Neuronal stem cell (in vitro differentiated cells): Measurements from ENCODE around the gene MAN1B1.

Experiments used
- DNase-seq: peaks from one replicate; pipeline ENCODE4 v3.0.0-alpha.2; 2013; ENCODE audit warnings: low spot score
- H2AFZ ChIP-seq: one replicate; pipeline ENCODE4 v1.6.1; 2013; ENCODE audit warnings: mild to moderate bottlenecking, low read length, inconsistent platforms
- H2AK5ac ChIP-seq: 2 replicates; pipeline ENCODE4 v1.6.1; 2013; ENCODE audit warnings: low read depth, mild to moderate bottlenecking, inconsistent platforms, low read length, moderate library complexity, mixed read lengths
- H2BK120ac ChIP-seq: 2 replicates; pipeline ENCODE4 v1.6.1; 2013; ENCODE audit warnings: low read depth, mild to moderate bottlenecking, inconsistent platforms, low read length, moderate library complexity, mixed read lengths
- H2BK12ac ChIP-seq: one replicate; pipeline ENCODE4 v1.6.1; 2013; ENCODE audit warnings: low read length, inconsistent platforms
- H2BK15ac ChIP-seq: 2 replicates; pipeline ENCODE4 v1.6.1; 2013; ENCODE audit warnings: mild to moderate bottlenecking, low read length, inconsistent platforms, mixed read lengths
- H2BK5ac ChIP-seq: one replicate; pipeline ENCODE4 v1.6.1; 2013; ENCODE audit warnings: inconsistent platforms, mild to moderate bottlenecking, low read length, moderate library complexity
- H3K14ac ChIP-seq: one replicate; pipeline ENCODE4 v1.6.1; 2013; ENCODE audit warnings: low read length, inconsistent platforms
- H3K18ac ChIP-seq: 2 replicates; pipeline ENCODE4 v1.6.1; 2013; ENCODE audit warnings: low read length, inconsistent platforms
- H3K23ac ChIP-seq: 2 replicates; pipeline ENCODE4 v1.6.1; 2013; ENCODE audit warnings: low read depth, mild to moderate bottlenecking, mixed read lengths, low read length, inconsistent platforms; ENCODE audit not compliant: poor library complexity
- H3K27ac ChIP-seq: replicated peaks from 3 replicates; pipeline ENCODE4 v1.5.1; 2013; ENCODE audit warnings: low read length, inconsistent platforms
- H3K27me3 ChIP-seq, 3 experiments: 2 replicates each; pipeline ENCODE4 v1.6.1; 2013; ENCODE audit warnings: low read length in 3 of 3, mild to moderate bottlenecking in 2 of 3, inconsistent platforms in 1 of 3, low read depth in 1 of 3, mixed read lengths in 1 of 3, moderate library complexity in 1 of 3; ENCODE audit not compliant: control insufficient read depth in 3 of 3, insufficient read depth in 3 of 3
- H3K36me3 ChIP-seq, 2 donors: replicated peaks in 1 of 2; 2 replicates each; pipeline ENCODE4 v1.6.1; 2013; ENCODE audit warnings: low read length in 2 of 2; ENCODE audit not compliant: control insufficient read depth in 2 of 2, insufficient read depth in 2 of 2
- H3K4ac ChIP-seq: 2 replicates; pipeline ENCODE4 v1.6.1; 2013; ENCODE audit warnings: inconsistent platforms, mild to moderate bottlenecking, low read length, moderate library complexity
- H3K4me1 ChIP-seq, 2 donors: 1 replicate in 1 of 2; 2 replicates in 1 of 2; pipeline ENCODE4 v1.6.1; 2013; ENCODE audit warnings: low read length in 2 of 2, low read depth in 1 of 2; ENCODE audit not compliant: control insufficient read depth in 2 of 2, insufficient read depth in 1 of 2
- H3K4me2 ChIP-seq: one replicate; pipeline ENCODE4 v1.6.1; 2013; ENCODE audit warnings: mild to moderate bottlenecking, low read length, inconsistent platforms; ENCODE audit not compliant: insufficient read depth, poor library complexity, severe bottlenecking
- H3K4me3 ChIP-seq, 2 donors: 2 replicates each; pipeline ENCODE4 v1.5.1; 2013; ENCODE audit warnings: low read length in 2 of 2, mild to moderate bottlenecking in 2 of 2, inconsistent platforms in 1 of 2, moderate library complexity in 1 of 2
- H3K79me1 ChIP-seq: one replicate; pipeline ENCODE4 v1.6.1; 2013; ENCODE audit warnings: low read depth, mild to moderate bottlenecking, inconsistent platforms, low read length, moderate library complexity
- H3K9ac ChIP-seq: one replicate; pipeline ENCODE4 v1.6.1; 2013; ENCODE audit warnings: mild to moderate bottlenecking, low read depth, low read length, inconsistent platforms; ENCODE audit not compliant: poor library complexity
- H3K9me3 ChIP-seq, 2 donors: replicated peaks in 1 of 2; 2 replicates each; pipeline versions ENCODE3 to v1.6.1; 2013; ENCODE audit warnings: low read length in 2 of 2, mild to moderate bottlenecking in 2 of 2, inconsistent platforms in 1 of 2, low read depth in 1 of 2, mixed read lengths in 1 of 2, moderate library complexity in 1 of 2; ENCODE audit not compliant: control insufficient read depth in 2 of 2, insufficient read depth in 1 of 2
- H4K8ac ChIP-seq: one replicate; pipeline ENCODE4 v1.6.1; 2013; ENCODE audit warnings: low read depth, mild to moderate bottlenecking, inconsistent platforms, low read length, moderate library complexity
- H4K91ac ChIP-seq: one replicate; pipeline ENCODE4 v1.6.1; 2013; ENCODE audit warnings: low read length, low read depth, mild to moderate bottlenecking, inconsistent platforms; ENCODE audit not compliant: poor library complexity
- WGBS, 2 donors: extraction: QIAGEN DNeasy Blood & Tissue Kit; methylation state at CpG; one replicate each; pipeline ENCODE4 v1.1.7; 2013; ENCODE audit warnings: missing lambda C conversion rate in 2 of 2, mixed read lengths in 1 of 2; ENCODE audit not compliant: insufficient read length in 2 of 2, insufficient replicate concordance in 1 of 2; ENCODE audit errors: extremely low coverage in 2 of 2; 5-methylcytosine and 5-hydroxymethylcytosine counted together

MAN1B1 gene

DNA sequence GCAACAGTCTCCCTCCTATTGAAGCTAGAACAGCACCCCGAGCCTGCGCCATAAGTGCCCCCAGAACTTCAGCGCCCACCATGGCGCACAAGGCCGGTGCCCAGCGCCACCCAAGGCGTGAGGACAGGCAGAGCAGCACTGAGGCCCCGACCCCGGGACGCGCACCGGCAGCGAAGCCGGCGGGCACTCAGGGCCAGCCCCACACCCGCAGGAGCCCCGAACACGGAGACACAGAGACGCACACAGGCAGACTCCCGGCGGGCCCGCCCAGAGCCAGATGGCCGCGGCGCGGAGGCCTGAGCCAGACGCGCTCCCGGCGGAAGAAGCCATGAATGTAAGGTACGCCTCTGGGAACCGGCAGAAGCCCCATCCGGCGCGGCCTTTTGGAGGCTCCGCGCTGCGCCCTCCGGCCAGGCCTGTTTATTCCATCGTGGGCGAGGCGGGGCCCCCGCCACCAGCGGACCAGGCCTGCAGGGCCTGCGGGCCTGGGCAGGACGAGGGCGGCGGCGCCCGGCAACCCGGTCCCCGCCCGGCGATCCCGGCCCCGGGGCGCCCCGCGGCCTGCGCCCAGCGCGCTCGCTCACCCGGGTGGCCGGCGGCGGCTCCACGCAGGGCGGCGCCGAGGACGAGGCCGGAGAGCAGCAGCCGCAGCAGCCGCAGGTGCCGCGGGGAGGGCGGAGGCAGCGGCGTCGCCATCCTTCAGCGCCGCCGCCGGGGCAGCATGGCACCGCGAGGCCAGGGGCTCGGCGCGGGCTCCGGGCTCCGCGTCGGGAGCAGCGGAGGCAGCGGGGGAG, 41.3 kb upstream of the MAN1B1 start:
- H2AFZ ChIP-seq, result peak overlapping the region; percentile 97
- H3K79me1 ChIP-seq, result peaks cover 6% of the 10 kb centered on the region
- no peak overlapping the region for H4K91ac ChIP-seq
- peak overlapping the region; percentile 91 for H2AK5ac ChIP-seq
- H3K4me1 ChIP-seq, result peaks cover 8 to 36% of the 10 kb centered on the region in 2 donors
- no peak overlapping the region for H2BK120ac ChIP-seq
- peaks cover 0 to 2% of the 10 kb centered on the region in 2 donors for H3K9me3 ChIP-seq
- no peak overlapping the region for H3K27ac ChIP-seq
- no peak overlapping the region for H2BK15ac ChIP-seq
- peak overlapping the region; percentile 86 for H3K9ac ChIP-seq
- WGBS, 2 donors, result no CpG with 5 or more reads among the region's 96 CpGs
- H4K8ac ChIP-seq, result no peak overlapping the region
- peak overlapping the region; percentile 91 for H3K23ac ChIP-seq
- peak overlapping the region; percentile 48 for H2BK5ac ChIP-seq
- peak overlapping the region; percentile 100 for H3K4me2 ChIP-seq
- peak overlapping the region; percentile 3 for H3K4ac ChIP-seq
- peak overlapping the region; percentile 82 to 88 for H3K4me3 ChIP-seq
- peaks cover 5 to 47% (median 32%) of the 10 kb centered on the region in 3 experiments for H3K27me3 ChIP-seq
- no peaks in the 10 kb centered on the region for H3K36me3 ChIP-seq
- DNase-seq, result no peak
- peak overlapping the region; percentile 97 for H3K14ac ChIP-seq
- peak overlapping the region; percentile 89 for H3K18ac ChIP-seq
- H2BK12ac ChIP-seq, result peak overlapping the region; percentile 22

DNA sequence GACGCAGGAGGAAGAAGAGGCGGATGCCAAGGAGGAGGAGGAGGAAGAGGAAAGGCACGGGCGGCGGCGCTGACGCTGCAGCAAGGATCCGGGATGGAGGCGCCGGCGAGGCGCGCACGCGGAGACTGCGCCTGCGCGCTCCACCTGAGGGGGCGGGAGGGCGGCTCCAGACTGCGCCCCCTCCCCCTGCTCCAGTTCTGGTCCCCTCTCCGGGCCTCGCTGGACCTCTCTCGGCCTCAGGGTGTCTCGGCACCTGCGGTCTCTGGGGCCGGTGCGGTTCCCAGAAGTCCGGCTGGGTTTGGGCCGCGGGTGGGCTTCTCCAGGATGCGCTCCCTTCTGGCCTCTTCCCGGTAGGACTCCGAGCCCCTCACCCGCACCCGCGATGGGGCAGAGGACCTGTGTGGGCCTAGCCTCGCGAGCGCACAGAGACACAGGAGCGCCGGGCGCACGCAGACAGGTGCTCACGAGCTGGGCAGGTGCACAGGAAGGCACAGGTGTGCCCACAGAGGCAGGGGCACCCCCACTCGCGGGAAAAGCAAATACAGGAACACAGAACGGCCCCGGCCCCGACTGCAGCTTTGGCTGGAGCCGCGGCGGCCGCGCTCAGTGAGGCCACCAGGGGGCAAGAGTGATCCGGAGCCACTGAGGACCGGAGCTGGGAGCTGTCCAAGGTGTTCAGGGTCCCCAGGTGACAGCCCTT, 40.5 kb upstream of the MAN1B1 start, which contains the start of gene NPDC1:
Gene NPDC1, minus strand, starts transcription at position 90 of the 700 bp plus-strand sequence. CDS start 188 bp downstream, outside the sequence.
- H3K4ac ChIP-seq, result peak within 1 kb of the TSS; percentile 3
- peak within 1 kb of the TSS; percentile 86 for H3K9ac ChIP-seq
- no peak within 1 kb of the TSS for H2BK120ac ChIP-seq
- H3K27me3 ChIP-seq, result peaks cover 5 to 54% (median 40%) of the 10 kb centered on the region in 3 experiments
- no peak within 1 kb of the TSS for H4K8ac ChIP-seq
- no peak within 1 kb of the TSS for H3K27ac ChIP-seq
- H3K9me3 ChIP-seq, result peaks cover 0 to 2% of the 10 kb centered on the region in 2 donors
- peaks cover 8 to 30% of the 10 kb centered on the region in 2 donors for H3K4me1 ChIP-seq
- peak within 1 kb of the TSS; percentile 48 for H2BK5ac ChIP-seq
- no peak within 1 kb of the TSS for H4K91ac ChIP-seq
- H3K23ac ChIP-seq, result peak within 1 kb of the TSS; percentile 91
- H3K14ac ChIP-seq, result peak within 1 kb of the TSS; percentile 97
- peak within 1 kb of the TSS; percentile 22 for H2BK12ac ChIP-seq
- peak within 1 kb of the TSS; percentile 100 for H3K4me2 ChIP-seq
- H3K4me3 ChIP-seq, result peak within 1 kb of the TSS; percentile 82 to 88
- WGBS, 2 donors, result no CpG with 5 or more reads among the region's 57 CpGs
- peak within 1 kb of the TSS; percentile 89 for H3K18ac ChIP-seq
- H2AK5ac ChIP-seq, result peak within 1 kb of the TSS; percentile 91
- peak; percentile 85 for DNase-seq
- H2AFZ ChIP-seq, result peak within 1 kb of the TSS; percentile 97
- H3K36me3 ChIP-seq, result no peaks in the 10 kb centered on the region
- H2BK15ac ChIP-seq, result no peak within 1 kb of the TSS
- peaks cover 5% of the 10 kb centered on the region for H3K79me1 ChIP-seq

DNA sequence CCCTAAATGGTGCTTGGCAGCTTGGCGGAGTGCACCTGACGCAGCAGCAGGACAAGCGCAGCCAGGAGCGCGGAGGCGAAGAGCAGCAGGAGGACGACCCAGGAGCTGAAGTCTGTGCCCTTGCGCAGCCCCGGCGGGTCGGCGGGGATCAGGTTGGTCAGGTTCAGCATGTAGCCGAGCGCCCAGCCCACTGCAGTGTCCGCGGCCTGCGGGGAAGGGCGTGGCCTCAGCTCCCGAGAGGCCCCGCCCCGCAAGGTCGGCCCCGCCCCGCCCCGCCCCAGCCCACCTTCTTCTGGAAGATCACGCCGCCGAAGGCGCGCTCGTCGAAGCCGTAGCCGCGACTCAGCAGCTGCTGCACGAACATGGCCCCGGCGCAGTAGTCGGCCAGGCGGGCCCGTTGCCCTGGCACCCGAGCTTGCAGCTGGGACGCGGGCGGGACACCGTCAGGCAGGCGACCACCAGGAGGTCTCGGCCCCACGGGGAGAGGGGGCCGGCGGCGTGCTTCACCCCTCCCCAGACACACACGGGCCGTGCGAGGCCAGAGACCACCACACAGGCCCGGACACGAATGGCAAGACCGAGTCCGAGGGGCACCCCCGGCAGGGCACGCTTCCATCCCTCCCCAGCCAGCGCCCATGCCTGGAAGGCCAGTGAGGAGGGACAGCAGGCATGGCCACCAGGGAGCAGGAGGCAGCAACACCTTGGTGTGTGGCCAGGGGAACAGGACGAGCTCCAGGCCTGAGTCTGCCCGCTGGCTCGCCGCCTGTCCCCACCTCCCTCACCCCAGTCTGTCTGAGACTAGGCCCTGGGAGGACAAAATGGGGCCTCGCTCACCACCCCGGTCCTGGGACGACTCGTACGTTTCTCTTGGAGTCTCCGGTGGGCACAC, 37.9 kb upstream of the MAN1B1 start:
- WGBS, 2 donors, result no CpG with 5 or more reads among the region's 72 CpGs
- no peak overlapping the region for H3K4me3 ChIP-seq
- no peak overlapping the region for H3K4me2 ChIP-seq
- H2BK12ac ChIP-seq, result no peak overlapping the region
- H2AK5ac ChIP-seq, result no peak overlapping the region
- H3K27ac ChIP-seq, result no peak overlapping the region
- DNase-seq, result no peak
- H4K8ac ChIP-seq, result no peak overlapping the region
- no peak overlapping the region for H3K14ac ChIP-seq
- no peak overlapping the region for H2AFZ ChIP-seq
- no peak overlapping the region for H2BK15ac ChIP-seq
- H3K4me1 ChIP-seq, result peaks cover 8 to 12% of the 10 kb centered on the region in 2 donors
- H2BK5ac ChIP-seq, result no peak overlapping the region
- H3K27me3 ChIP-seq, result peaks cover 16 to 81% (median 66%) of the 10 kb centered on the region in 3 experiments
- H3K9me3 ChIP-seq, result peaks cover 0 to 2% of the 10 kb centered on the region in 2 donors
- peak overlapping the region; percentile 44 for H3K9ac ChIP-seq
- H3K18ac ChIP-seq, result peak overlapping the region; percentile 76
- H4K91ac ChIP-seq, result no peak overlapping the region
- peak overlapping the region; percentile 80 for H3K23ac ChIP-seq
- H3K79me1 ChIP-seq, result peaks cover 5% of the 10 kb centered on the region
- H2BK120ac ChIP-seq, result no peak overlapping the region
- no peaks in the 10 kb centered on the region for H3K36me3 ChIP-seq
- H3K4ac ChIP-seq, result no peak overlapping the region
